Measurements from ENCODE around the gene UNKL.

The UNKL gene

GRCh38 chr16:1349351-1349750 is 65.2 kb downstream of the UNKL start:
- no peak for DNase-seq

GRCh38 chr16:1348926-1349325 is 65.6 kb downstream of the UNKL start:
- DNase-seq: no peak

- no peak for DNase-seq
Observed at GRCh38 chr16:1348441-1348840, 66.1 kb downstream of the UNKL start.

GRCh38 chr16:1347962-1348361 is 66.5 kb downstream of the UNKL start:
- no peak for DNase-seq

GRCh38 chr16:1347286-1347855 is 67.1 kb downstream of the UNKL start:
- DNase-seq: no peak

GRCh38 chr16:1346422-1347285 is 67.8 kb downstream of the UNKL start:
- no peak for DNase-seq

- DNase-seq: no peak
Observed at GRCh38 chr16:1345651-1346421, 68.7 kb downstream of the UNKL start.

- no peak for DNase-seq
Observed at GRCh38 chr16:1345087-1345486, 69.4 kb downstream of the UNKL start.

GRCh38 chr16:1344499-1344898 is 70.0 kb downstream of the UNKL start:
- DNase-seq: no peak

GRCh38 chr16:1343428-1344242 is 70.9 kb downstream of the UNKL start:
- DNase-seq: no peak

GRCh38 chr16:1342526-1343427 is 71.7 kb downstream of the UNKL start:
- DNase-seq: peak; percentile 99

- no peak for DNase-seq
Observed at GRCh38 chr16:1341495-1342420, 72.7 kb downstream of the UNKL start.

- no peak for DNase-seq
Observed at GRCh38 chr16:1340730-1341494, 73.6 kb downstream of the UNKL start.

- DNase-seq: no peak
Observed at GRCh38 chr16:1338855-1339675, 75.4 kb downstream of the UNKL start.

GRCh38 chr16:1338119-1338730 is 76.3 kb downstream of the UNKL start:
- peak; percentile 79 for DNase-seq

- no peak for DNase-seq
Observed at GRCh38 chr16:1337486-1337885, 77.0 kb downstream of the UNKL start.

GRCh38 chr16:1336619-1337018 is 77.9 kb downstream of the UNKL start:
- no peak for DNase-seq

GRCh38 chr16:1335996-1336395 is 78.5 kb downstream of the UNKL start:
- no peak for DNase-seq
